ENCODE data around the gene CDK9.

CDK9 gene

DNA sequence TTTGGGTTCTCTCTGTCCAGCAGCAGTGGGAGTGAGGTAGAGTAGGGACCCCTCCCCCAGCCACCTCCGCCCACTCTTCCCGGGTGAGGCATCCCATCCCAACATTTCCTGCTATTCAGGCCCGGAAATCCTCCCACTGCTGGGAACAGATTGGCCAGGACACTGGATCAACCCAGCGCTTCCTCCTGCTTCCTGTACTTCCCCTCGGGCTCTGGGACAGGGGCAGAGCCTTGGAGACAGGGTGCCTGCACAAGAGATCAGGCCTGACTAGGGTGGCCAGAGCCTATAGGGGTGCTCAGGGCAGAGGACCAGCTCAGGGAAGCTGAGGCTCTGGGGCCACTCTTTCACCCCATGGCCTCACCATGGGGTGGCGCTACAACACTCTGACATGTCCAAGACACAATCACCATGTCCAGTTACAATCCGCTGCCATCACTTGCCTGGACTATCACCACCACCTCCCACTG, 21.9 kb upstream of the CDK9 start:
- no peak for TF ChIP-seq ARNTL (CRISPR knock-in tag; IDR thresholded peaks at IDR 0.05; ENCODE audit: borderline replicate concordance, low read depth)
- no peak for TF ChIP-seq ZC3H10 (CRISPR knock-in tag; IDR thresholded peaks at IDR 0.05)
- TF ChIP-seq ZFP30 (CRISPR knock-in tag; IDR thresholded peaks at IDR 0.05): no peak
- no peak for TF ChIP-seq GLIS3 (CRISPR knock-in tag; IDR thresholded peaks at IDR 0.05)
- no peak for TF ChIP-seq BACH2 (CRISPR knock-in tag; IDR thresholded peaks at IDR 0.05; ENCODE audit: borderline replicate concordance)
- ATAC-seq: peak; percentile 75

DNA sequence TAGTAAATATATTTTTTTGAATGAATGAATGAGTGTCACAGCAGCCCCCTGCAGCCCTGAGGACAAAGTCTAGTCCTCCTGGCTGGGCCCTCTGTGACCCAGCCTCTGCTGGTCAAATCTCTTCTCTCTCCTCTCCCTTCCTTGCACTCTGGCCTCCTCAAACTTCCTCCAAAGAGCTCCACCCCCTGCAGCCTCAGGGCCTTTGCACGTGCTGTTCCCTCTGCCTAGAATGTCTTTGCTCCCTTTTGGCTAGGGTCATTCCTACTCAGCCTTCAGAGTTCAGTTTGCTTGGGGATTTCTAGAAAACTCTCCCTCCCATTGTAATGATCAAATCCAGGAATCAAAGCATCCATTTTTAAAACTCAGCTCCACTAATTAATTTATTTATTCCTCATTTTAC, 20.4 kb upstream of the CDK9 start:
- no peak for ATAC-seq
- TF ChIP-seq, protein P1, sequence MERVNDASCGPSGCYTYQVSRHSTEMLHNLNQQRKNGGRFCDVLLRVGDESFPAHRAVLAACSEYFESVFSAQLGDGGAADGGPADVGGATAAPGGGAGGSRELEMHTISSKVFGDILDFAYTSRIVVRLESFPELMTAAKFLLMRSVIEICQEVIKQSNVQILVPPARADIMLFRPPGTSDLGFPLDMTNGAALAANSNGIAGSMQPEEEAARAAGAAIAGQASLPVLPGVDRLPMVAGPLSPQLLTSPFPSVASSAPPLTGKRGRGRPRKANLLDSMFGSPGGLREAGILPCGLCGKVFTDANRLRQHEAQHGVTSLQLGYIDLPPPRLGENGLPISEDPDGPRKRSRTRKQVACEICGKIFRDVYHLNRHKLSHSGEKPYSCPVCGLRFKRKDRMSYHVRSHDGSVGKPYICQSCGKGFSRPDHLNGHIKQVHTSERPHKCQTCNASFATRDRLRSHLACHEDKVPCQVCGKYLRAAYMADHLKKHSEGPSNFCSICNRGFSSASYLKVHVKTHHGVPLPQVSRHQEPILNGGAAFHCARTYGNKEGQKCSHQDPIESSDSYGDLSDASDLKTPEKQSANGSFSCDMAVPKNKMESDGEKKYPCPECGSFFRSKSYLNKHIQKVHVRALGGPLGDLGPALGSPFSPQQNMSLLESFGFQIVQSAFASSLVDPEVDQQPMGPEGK (CRISPR knock-in tag; IDR thresholded peaks at IDR 0.05; ENCODE audit: borderline replicate concordance): no peak
- TF ChIP-seq, protein P2, sequence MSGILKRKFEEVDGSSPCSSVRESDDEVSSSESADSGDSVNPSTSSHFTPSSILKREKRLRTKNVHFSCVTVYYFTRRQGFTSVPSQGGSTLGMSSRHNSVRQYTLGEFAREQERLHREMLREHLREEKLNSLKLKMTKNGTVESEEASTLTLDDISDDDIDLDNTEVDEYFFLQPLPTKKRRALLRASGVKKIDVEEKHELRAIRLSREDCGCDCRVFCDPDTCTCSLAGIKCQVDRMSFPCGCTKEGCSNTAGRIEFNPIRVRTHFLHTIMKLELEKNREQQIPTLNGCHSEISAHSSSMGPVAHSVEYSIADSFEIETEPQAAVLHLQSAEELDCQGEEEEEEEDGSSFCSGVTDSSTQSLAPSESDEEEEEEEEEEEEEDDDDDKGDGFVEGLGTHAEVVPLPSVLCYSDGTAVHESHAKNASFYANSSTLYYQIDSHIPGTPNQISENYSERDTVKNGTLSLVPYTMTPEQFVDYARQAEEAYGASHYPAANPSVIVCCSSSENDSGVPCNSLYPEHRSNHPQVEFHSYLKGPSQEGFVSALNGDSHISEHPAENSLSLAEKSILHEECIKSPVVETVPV (CRISPR knock-in tag; IDR thresholded peaks at IDR 0.05): no peak
- TF ChIP-seq SNAI2 (CRISPR knock-in tag; IDR thresholded peaks at IDR 0.05) (no peak), ZC3H10 (CRISPR knock-in tag; IDR thresholded peaks at IDR 0.05) (no peak), PPARA (CRISPR knock-in tag; IDR thresholded peaks at IDR 0.05; ENCODE audit: borderline replicate concordance) (no peak)
- TF ChIP-seq, protein P3, sequence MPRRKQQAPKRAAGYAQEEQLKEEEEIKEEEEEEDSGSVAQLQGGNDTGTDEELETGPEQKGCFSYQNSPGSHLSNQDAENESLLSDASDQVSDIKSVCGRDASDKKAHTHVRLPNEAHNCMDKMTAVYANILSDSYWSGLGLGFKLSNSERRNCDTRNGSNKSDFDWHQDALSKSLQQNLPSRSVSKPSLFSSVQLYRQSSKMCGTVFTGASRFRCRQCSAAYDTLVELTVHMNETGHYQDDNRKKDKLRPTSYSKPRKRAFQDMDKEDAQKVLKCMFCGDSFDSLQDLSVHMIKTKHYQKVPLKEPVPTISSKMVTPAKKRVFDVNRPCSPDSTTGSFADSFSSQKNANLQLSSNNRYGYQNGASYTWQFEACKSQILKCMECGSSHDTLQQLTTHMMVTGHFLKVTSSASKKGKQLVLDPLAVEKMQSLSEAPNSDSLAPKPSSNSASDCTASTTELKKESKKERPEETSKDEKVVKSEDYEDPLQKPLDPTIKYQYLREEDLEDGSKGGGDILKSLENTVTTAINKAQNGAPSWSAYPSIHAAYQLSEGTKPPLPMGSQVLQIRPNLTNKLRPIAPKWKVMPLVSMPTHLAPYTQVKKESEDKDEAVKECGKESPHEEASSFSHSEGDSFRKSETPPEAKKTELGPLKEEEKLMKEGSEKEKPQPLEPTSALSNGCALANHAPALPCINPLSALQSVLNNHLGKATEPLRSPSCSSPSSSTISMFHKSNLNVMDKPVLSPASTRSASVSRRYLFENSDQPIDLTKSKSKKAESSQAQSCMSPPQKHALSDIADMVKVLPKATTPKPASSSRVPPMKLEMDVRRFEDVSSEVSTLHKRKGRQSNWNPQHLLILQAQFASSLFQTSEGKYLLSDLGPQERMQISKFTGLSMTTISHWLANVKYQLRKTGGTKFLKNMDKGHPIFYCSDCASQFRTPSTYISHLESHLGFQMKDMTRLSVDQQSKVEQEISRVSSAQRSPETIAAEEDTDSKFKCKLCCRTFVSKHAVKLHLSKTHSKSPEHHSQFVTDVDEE (CRISPR knock-in tag; IDR thresholded peaks at IDR 0.05): no peak

DNA sequence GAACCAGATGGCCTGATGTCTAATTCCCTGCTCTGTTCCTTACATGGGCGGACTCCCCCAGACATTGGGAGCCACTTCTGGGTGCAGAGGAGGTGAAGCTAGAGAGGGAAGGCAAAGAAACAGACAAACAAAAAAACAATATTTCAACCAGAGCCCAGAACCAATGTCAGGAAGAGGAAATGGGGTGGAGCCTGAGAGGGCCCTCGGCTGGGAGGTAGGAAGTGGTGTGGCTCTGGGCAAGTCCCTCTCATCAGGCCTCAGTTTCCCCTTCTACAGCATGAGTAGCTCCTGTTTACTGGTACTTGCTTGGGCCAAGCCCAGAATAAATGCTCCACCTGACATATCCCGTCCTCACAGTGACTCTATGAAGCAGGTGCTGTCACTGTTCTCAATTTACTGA, 18.4 kb upstream of the CDK9 start:
- no peak for TF ChIP-seq CSDC2 (CRISPR knock-in tag; IDR thresholded peaks at IDR 0.05)
- no peak for TF ChIP-seq OSR1 (CRISPR knock-in tag; IDR thresholded peaks at IDR 0.05)
- ATAC-seq: no peak

DNA sequence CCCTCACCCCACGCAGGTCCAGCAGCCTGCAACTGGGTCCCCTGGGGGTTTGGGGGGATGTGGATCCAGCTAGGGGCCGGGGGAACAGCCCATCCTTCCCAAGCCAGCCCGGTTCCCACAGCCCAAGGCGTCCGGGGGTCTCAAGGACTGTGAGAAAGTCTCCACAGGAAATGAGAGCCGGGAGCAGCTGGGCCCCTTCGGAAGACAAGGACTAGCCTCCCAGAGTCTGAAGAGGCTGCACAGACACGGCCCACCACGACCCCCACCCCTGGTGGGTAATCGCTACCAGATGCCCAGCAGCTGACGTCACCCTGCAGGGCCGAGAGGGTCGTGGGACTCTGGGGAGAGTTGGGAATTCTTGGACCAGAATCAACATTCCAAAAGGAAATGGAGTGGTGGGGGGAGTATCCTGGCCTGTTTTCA, 17.9 kb upstream of the CDK9 start:
- no peak for ATAC-seq
- peak; percentile 20; the same call in 1 of the 2 replicates for TF ChIP-seq TCF4 (CRISPR knock-in tag; IDR thresholded peaks at IDR 0.05; ENCODE audit: borderline replicate concordance)
- TF ChIP-seq ZC3H10 (CRISPR knock-in tag; IDR thresholded peaks at IDR 0.05): no peak

DNA sequence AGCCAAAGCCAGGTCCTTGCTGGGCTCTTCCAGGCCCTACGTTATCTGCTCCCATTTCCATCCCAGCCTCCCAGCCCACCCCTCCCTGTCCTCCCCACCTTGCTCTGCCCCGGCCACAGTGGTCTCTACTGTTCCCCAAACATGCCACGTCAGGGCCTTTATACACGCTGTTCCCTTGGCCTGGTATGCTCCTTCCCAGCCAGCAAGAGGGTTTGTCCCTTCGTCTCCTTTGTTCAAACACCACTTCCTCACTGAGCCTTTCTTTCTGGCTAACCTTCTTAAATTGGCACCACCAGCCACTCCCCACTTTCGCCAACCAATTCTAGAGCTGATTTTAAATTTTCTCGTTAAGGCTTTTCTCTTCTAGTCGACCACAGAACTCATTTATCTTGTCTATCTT, 17.1 kb upstream of the CDK9 start:
- TF ChIP-seq TOX (CRISPR knock-in tag; IDR thresholded peaks at IDR 0.05; ENCODE audit: borderline replicate concordance): no peak
- TF ChIP-seq, protein P1 (CRISPR knock-in tag; IDR thresholded peaks at IDR 0.05; ENCODE audit: borderline replicate concordance): no peak
- no peak for TF ChIP-seq ZFP30 (CRISPR knock-in tag; IDR thresholded peaks at IDR 0.05)
- no peak for TF ChIP-seq SNAI2 (CRISPR knock-in tag; IDR thresholded peaks at IDR 0.05)
- TF ChIP-seq ZFP3 (CRISPR knock-in tag; IDR thresholded peaks at IDR 0.05): no peak
- TF ChIP-seq TCF4 (CRISPR knock-in tag; IDR thresholded peaks at IDR 0.05; ENCODE audit: borderline replicate concordance): no peak
- no peak for TF ChIP-seq GLIS3 (CRISPR knock-in tag; IDR thresholded peaks at IDR 0.05)
- no peak for TF ChIP-seq ISL1 (CRISPR knock-in tag; IDR thresholded peaks at IDR 0.05)
- TF ChIP-seq OSR1 (CRISPR knock-in tag; IDR thresholded peaks at IDR 0.05): no peak
- no peak for TF ChIP-seq ARNTL (CRISPR knock-in tag; IDR thresholded peaks at IDR 0.05; ENCODE audit: borderline replicate concordance, low read depth)
- TF ChIP-seq RARB (CRISPR knock-in tag; IDR thresholded peaks at IDR 0.05): no peak
- TF ChIP-seq, protein P2 (CRISPR knock-in tag; IDR thresholded peaks at IDR 0.05): no peak
- TF ChIP-seq, protein P4, sequence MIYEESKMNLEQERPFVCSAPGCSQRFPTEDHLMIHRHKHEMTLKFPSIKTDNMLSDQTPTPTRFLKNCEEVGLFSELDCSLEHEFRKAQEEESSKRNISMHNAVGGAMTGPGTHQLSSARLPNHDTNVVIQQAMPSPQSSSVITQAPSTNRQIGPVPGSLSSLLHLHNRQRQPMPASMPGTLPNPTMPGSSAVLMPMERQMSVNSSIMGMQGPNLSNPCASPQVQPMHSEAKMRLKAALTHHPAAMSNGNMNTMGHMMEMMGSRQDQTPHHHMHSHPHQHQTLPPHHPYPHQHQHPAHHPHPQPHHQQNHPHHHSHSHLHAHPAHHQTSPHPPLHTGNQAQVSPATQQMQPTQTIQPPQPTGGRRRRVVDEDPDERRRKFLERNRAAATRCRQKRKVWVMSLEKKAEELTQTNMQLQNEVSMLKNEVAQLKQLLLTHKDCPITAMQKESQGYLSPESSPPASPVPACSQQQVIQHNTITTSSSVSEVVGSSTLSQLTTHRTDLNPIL (CRISPR knock-in tag; IDR thresholded peaks at IDR 0.05; ENCODE audit: low read depth): no peak

More for the DNA sequence above, 17.1 kb upstream of the CDK9 start:
- ATAC-seq: no peak

Data from SK-N-SH treated with all-trans-retinoic acid at 6 μM for 48 hours (cell line).